Stomach (tissue), 4 donors: ENCODE results near the gene RASSF9.

Source experiments
- EP300 ChIP-seq: sonication (generic); formaldehyde crosslinking; IDR thresholded peaks from one replicate; pipeline ENCODE4 v1.6.1; 2017; ENCODE audit warnings: antibody characterized with exemption
- POLR2A ChIP-seq, 4 donors: fragments of 450-650 bp; IDR thresholded peaks; one replicate each; pipeline ENCODE4 v1.6.1; 2016; ENCODE audit warnings: antibody characterized with exemption in 4 of 4, control low read depth in 2 of 4, mild to moderate bottlenecking in 1 of 4, moderate library complexity in 1 of 4
- TF ChIP-seq, protein P1 (sequence below), 7 experiments: fragments of 450-650 bp in 4 of 7; fragments of 200-600 bp in 3 of 7; sonication (generic) in 3 of 7; IDR thresholded peaks; one replicate each; pipeline ENCODE4 v1.5.1; 2016 to 2019; ENCODE audit warnings: antibody characterized with exemption in 7 of 7, control low read depth in 2 of 7, mild to moderate bottlenecking in 1 of 7

GRCh38 chr12:85821206-85821605 is 15.0 kb downstream of the RASSF9 start:
- TF ChIP-seq, protein P1, sequence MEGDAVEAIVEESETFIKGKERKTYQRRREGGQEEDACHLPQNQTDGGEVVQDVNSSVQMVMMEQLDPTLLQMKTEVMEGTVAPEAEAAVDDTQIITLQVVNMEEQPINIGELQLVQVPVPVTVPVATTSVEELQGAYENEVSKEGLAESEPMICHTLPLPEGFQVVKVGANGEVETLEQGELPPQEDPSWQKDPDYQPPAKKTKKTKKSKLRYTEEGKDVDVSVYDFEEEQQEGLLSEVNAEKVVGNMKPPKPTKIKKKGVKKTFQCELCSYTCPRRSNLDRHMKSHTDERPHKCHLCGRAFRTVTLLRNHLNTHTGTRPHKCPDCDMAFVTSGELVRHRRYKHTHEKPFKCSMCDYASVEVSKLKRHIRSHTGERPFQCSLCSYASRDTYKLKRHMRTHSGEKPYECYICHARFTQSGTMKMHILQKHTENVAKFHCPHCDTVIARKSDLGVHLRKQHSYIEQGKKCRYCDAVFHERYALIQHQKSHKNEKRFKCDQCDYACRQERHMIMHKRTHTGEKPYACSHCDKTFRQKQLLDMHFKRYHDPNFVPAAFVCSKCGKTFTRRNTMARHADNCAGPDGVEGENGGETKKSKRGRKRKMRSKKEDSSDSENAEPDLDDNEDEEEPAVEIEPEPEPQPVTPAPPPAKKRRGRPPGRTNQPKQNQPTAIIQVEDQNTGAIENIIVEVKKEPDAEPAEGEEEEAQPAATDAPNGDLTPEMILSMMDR (IDR thresholded peaks at IDR 0.05), result no peak
- TF ChIP-seq POLR2A (IDR thresholded peaks at IDR 0.05), result no peak
- no peak for TF ChIP-seq EP300
